ENCODE results near the gene ATP2A2. TPM values are rescaled to one million over a fixed set of nuclear protein-coding genes. Genes with fewer than 3 reads are reported as not detected.
"Not testable (repeated sequence)": the region's sequence is repeated elsewhere in the genome, so short reads cannot be mapped to it uniquely, and the experiment has no call there.

ATP2A2 gene
- total and polyA plus RNA-seq, 10 donors = 7.8 to 143 (median 107) TPM

GRCh38 chr12:110373425-110373824 lies 92.4 kb downstream of the ATP2A2 start:
- Histone ChIP-seq H3K4me3 (no peak overlapping the region), H3K27me3 (replicated peaks in 1 of 7) (no peaks in the 10 kb centered on the region), H3K9me3 (no peaks in the 10 kb centered on the region), H3K27ac (peak overlapping the region in 1 of 8 donors; percentile 8), H3K36me3 (peaks cover 0 to 87% (median 66%) of the 10 kb centered on the region in 6 donors), H3K4me1 (peaks cover 0 to 38% (median 19%) of the 10 kb centered on the region in 6 donors)
- intact Hi-C loops (cut with DNase I; ENCODE audit: low total_unique reads) = no loop called here
- TF ChIP-seq CTCF (IDR thresholded peaks at IDR 0.05 in 8 of 11, conservative IDR thresholded peaks at IDR 0.05 in 3 of 11) (no peak), POLR2A (IDR thresholded peaks at IDR 0.05) (no peak), POLR2AphosphoS5 (IDR thresholded peaks at IDR 0.05) (no peak)
- 66 to 84% (median 79%) methylated on average over 2 of the region's 2 CpGs for WGBS, 5 donors
- DNase-seq = no peak

DNA sequence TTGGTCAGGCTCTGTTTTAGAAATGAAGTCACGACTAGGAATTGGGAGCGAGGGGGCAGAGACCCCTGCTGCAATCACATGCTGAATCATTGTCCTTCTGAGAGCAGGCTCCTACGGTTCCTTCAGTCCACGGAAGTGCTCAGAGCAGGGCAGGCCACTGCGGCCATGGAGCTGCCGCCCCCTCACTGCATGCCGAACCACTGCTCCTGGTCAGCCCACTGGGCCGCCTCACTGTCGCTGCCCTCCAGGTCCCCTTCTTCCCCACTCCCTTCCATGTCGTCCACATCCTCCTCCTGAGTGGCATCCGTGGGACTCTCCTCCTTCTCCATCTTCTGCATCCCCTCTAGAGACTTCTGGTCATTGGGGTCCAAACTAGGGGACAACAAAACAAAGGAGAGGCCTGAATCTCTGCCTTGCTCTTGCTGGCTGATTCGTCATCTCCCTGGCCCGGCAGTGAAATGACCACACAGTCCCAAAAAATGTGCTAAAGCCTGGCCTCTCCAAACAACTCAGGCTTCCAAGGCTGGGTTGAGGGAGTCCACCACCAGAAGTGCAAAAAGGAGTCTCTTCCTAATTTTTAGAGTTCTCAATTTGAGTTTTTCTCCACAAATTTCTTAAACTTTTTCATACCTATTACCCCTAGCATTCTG lies 93.0 kb downstream of the ATP2A2 start:
- H3K27me3 ChIP-seq (replicated peaks in 1 of 7) = no peaks in the 10 kb centered on the region
- 91 to 96% (median 93%) methylated on average over 10 to 13 of the region's 13 CpGs for WGBS, 5 donors
- TF ChIP-seq CTCF (IDR thresholded peaks at IDR 0.05 in 8 of 11, conservative IDR thresholded peaks at IDR 0.05 in 3 of 11) (no peak), POLR2AphosphoS5 (IDR thresholded peaks at IDR 0.05) (peak in 1 of 3 donors; percentile 47)
- peaks cover 0 to 94% (median 72%) of the 10 kb centered on the region in 6 donors for H3K36me3 ChIP-seq
- no peak overlapping the region for H3K4me3 ChIP-seq
- intact Hi-C loops (cut with DNase I; ENCODE audit: low total_unique reads) = no loop called here
- H3K9me3 ChIP-seq = no peaks in the 10 kb centered on the region
- DNase-seq = no peak
- H3K27ac ChIP-seq = peak overlapping the region in 1 of 8 donors; percentile 8
- H3K4me1 ChIP-seq = peaks cover 0 to 37% (median 18%) of the 10 kb centered on the region in 6 donors

DNA sequence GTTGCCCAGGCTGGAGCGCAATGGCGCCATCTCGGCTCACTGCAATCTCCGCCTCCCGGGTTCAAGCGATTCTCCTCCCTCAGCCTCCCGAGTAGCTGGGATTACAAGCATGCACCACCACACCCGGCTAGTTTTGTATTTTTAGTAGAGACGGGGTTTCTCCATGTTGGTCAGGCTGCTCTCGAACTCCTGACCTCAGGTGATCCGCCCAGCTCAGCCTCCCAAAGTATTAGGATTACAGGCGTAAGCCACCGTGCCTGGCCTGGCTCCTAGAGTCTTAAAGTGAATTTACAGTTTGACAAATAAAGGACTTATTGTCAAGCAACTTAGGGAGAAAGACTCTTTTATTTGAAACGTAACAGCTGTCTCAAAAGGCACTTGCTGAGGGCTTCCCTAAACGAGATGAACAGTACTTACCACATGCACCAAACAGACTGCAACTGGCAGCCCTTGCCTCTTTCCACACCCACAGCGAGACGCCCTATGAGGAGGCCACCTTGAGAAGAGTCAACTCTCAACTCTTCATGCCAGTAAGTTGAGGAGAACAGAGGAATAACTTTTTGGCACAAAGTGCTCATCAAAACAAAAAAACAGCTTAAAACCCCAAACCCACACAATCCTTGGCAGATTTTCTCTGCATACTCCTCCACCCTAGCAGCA lies 97.2 kb downstream of the ATP2A2 start:
- H3K4me3 ChIP-seq; DNase-seq; H3K27me3 ChIP-seq (replicated peaks in 1 of 7); H3K9me3 ChIP-seq; intact Hi-C loops (cut with DNase I; ENCODE audit: low total_unique reads): not testable (repeated sequence)
- Histone ChIP-seq H3K4me1 (peaks cover 0 to 28% (median 5%) of the 10 kb centered on the region in 6 donors), H3K27ac (peak overlapping the region in 7 of 8 donors; percentile 27 to 54 (median 40)), H3K36me3 (peaks cover 2 to 100% (median 92%) of the 10 kb centered on the region in 6 donors)
- WGBS, 5 donors = 80 to 91% (median 83%) methylated on average over 17 of the region's 17 CpGs

GRCh38 chr12:110379197-110379596 lies 98.2 kb downstream of the ATP2A2 start:
- 84 to 93% (median 86%) methylated on average over 3 of the region's 3 CpGs for WGBS, 5 donors
- TF ChIP-seq POLR2AphosphoS5 (IDR thresholded peaks at IDR 0.05) (no peak), CTCF (IDR thresholded peaks at IDR 0.05 in 8 of 11, conservative IDR thresholded peaks at IDR 0.05 in 3 of 11) (no peak), POLR2A (IDR thresholded peaks at IDR 0.05) (no peak)
- intact Hi-C loops (cut with DNase I; ENCODE audit: low total_unique reads) = no loop called here
- H3K27me3 ChIP-seq (replicated peaks in 1 of 7) = no peaks in the 10 kb centered on the region
- peak overlapping the region; percentile 27 to 54 (median 38) for H3K27ac ChIP-seq
- H3K36me3 ChIP-seq = peaks cover 2 to 100% (median 86%) of the 10 kb centered on the region in 6 donors
- no peak for DNase-seq
- no peak overlapping the region for H3K4me3 ChIP-seq
- H3K9me3 ChIP-seq = no peaks in the 10 kb centered on the region
- H3K4me1 ChIP-seq = peaks cover 0 to 32% (median 6%) of the 10 kb centered on the region in 6 donors
